Mesenchymal stem cell (in vitro differentiated cells and primary cell): Measurements from ENCODE around the gene DYNC2I2.

Experiments
- DNase-seq: peaks from one replicate; pipeline ENCODE4 v3.0.0-alpha.2; 2013
- H2AFZ ChIP-seq: one replicate; pipeline ENCODE4 v1.6.1; 2013; ENCODE audit warnings: low read depth, mild to moderate bottlenecking, control low read depth, inconsistent platforms, low read length, moderate library complexity
- H2AK5ac ChIP-seq: 2 replicates; pipeline ENCODE4 v1.6.1; 2013; ENCODE audit warnings: low read length, moderate library complexity, mild to moderate bottlenecking, inconsistent platforms; ENCODE audit not compliant: severe bottlenecking
- H2BK120ac ChIP-seq: one replicate; pipeline ENCODE4 v1.6.1; 2013; ENCODE audit warnings: low read depth, mild to moderate bottlenecking, inconsistent platforms, low read length, moderate library complexity
- H2BK12ac ChIP-seq, 2 experiments: one replicate each; pipeline ENCODE4 v1.6.1; 2013; ENCODE audit warnings: inconsistent platforms in 2 of 2, low read length in 2 of 2, mild to moderate bottlenecking in 2 of 2, moderate library complexity in 2 of 2, control low read depth in 1 of 2
- H2BK15ac ChIP-seq: one replicate; pipeline ENCODE4 v1.6.1; 2013; ENCODE audit warnings: mild to moderate bottlenecking, low read depth, inconsistent platforms; ENCODE audit not compliant: poor library complexity, severe bottlenecking
- H2BK5ac ChIP-seq: 2 replicates; pipeline ENCODE4 v1.6.1; 2013; ENCODE audit warnings: low read depth, mild to moderate bottlenecking, low read length, control low read depth, inconsistent platforms; ENCODE audit not compliant: poor library complexity, severe bottlenecking
- H3K14ac ChIP-seq, 2 experiments: one replicate each; pipeline ENCODE4 v1.6.1; 2013; ENCODE audit warnings: inconsistent platforms in 2 of 2, low read length in 2 of 2, control low read depth in 1 of 2, mild to moderate bottlenecking in 1 of 2, moderate library complexity in 1 of 2
- H3K18ac ChIP-seq, 2 experiments: one replicate each; pipeline ENCODE4 v1.6.1; 2013; ENCODE audit warnings: inconsistent platforms in 2 of 2, low read length in 2 of 2, control low read depth in 1 of 2, low read depth in 1 of 2, mild to moderate bottlenecking in 1 of 2
- H3K23ac ChIP-seq, 2 experiments: one replicate each; pipeline ENCODE4 v1.6.1; 2013; ENCODE audit warnings: inconsistent platforms in 2 of 2, low read length in 2 of 2, mild to moderate bottlenecking in 2 of 2, moderate library complexity in 2 of 2, control low read depth in 1 of 2
- H3K27ac ChIP-seq: 2 replicates; pipeline ENCODE4 v1.5.1; 2013; ENCODE audit warnings: mild to moderate bottlenecking, moderate library complexity, low read length, control low read depth, inconsistent platforms; ENCODE audit not compliant: poor library complexity, severe bottlenecking
- H3K27me3 ChIP-seq, 2 experiments: 2 replicates each; pipeline versions ENCODE4 v1.6.1 to v1.7.0; 2013; ENCODE audit warnings: low read length in 2 of 2, mild to moderate bottlenecking in 2 of 2, moderate library complexity in 2 of 2, control low read depth in 1 of 2, inconsistent platforms in 1 of 2; ENCODE audit not compliant: control insufficient read depth in 1 of 2, insufficient read depth in 1 of 2
- H3K36me3 ChIP-seq, 2 experiments: 2 replicates each; pipeline versions ENCODE4 v1.6.1 to v1.7.0; 2013; ENCODE audit warnings: low read length in 2 of 2, control low read depth in 1 of 2, inconsistent platforms in 1 of 2, low read depth in 1 of 2, mild to moderate bottlenecking in 1 of 2; ENCODE audit not compliant: insufficient read depth in 2 of 2, control insufficient read depth in 1 of 2
- H3K4ac ChIP-seq, 2 experiments: one replicate each; pipeline ENCODE4 v1.6.1; 2013; ENCODE audit warnings: inconsistent platforms in 2 of 2, low read length in 2 of 2, mild to moderate bottlenecking in 2 of 2, moderate library complexity in 2 of 2, control low read depth in 1 of 2, low read depth in 1 of 2
- H3K4me1 ChIP-seq: 2 replicates; pipeline ENCODE4 v1.6.1; 2013; ENCODE audit warnings: low read depth, low read length, control low read depth; ENCODE audit not compliant: control insufficient read depth, insufficient read depth
- H3K4me2 ChIP-seq: 2 replicates; pipeline ENCODE4 v1.6.1; 2013; ENCODE audit warnings: low read length, mild to moderate bottlenecking, inconsistent platforms; ENCODE audit not compliant: poor library complexity, severe bottlenecking
- H3K4me3 ChIP-seq, 2 experiments: 2 replicates each; pipeline versions ENCODE4 v1.5.1 to v1.7.0; 2013; ENCODE audit warnings: low read length in 2 of 2, mild to moderate bottlenecking in 2 of 2, control low read depth in 1 of 2, low read depth in 1 of 2; ENCODE audit not compliant: insufficient read depth in 1 of 2
- H3K79me1 ChIP-seq: replicated peaks from 2 replicates; pipeline ENCODE4 v1.6.1; 2013; ENCODE audit warnings: mild to moderate bottlenecking, control low read depth, low read length, inconsistent platforms; ENCODE audit not compliant: poor library complexity, severe bottlenecking
- H3K9ac ChIP-seq: 2 replicates; pipeline ENCODE4 v1.7.0; 2013; ENCODE audit warnings: mild to moderate bottlenecking, low read length, moderate library complexity
- H3K9me3 ChIP-seq: 2 replicates; pipeline ENCODE4 v1.7.0; 2013; ENCODE audit warnings: mild to moderate bottlenecking, low read length; ENCODE audit not compliant: control insufficient read depth
- H4K8ac ChIP-seq: one replicate; pipeline ENCODE4 v1.6.1; 2013; ENCODE audit warnings: inconsistent platforms, mild to moderate bottlenecking, low read length, moderate library complexity
- H4K91ac ChIP-seq: one replicate; pipeline ENCODE4 v1.6.1; 2013; ENCODE audit warnings: mild to moderate bottlenecking, low read length, inconsistent platforms
- WGBS: methylation state at CpG from one replicate; pipeline ENCODE4 v1.1.7; 2013; ENCODE audit warnings: mixed read lengths; 5-methylcytosine and 5-hydroxymethylcytosine counted together

The DYNC2I2 gene

DNA sequence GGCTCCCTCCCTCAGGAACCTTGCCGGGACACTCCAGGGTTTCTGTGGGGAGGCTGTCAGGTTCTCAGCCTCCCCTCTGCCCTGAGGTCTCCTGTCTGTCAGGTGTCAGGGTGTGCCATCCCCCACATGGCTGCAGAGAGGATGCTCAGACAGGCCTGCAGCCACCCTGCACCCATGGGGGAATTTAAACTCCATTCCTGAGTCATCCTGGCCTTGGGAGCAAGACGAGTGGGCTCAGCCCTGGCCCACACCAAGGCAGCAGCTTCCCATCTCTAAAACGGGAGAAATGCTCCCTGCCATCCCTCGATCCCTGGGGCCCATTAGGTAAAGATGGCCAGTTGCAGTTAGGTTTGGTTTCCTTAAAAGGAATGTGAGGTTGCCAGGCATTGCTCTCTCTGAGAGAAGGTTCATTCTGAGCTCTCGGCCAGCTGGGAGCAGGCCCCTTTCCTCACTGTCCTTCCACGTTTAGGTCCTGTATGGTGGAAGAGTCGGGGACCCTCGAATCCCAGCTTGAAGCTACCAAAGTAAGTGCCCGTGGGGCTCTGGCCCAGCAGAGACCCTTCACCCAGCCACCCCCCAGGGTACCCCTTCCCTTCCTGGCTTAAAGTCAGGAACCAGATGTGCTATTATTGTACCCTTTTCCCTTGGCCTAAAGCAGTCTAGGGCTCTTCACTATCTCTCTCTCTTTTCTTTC, 26.6 kb downstream of the DYNC2I2 start:
- Histone ChIP-seq H3K18ac (no peak overlapping the region), H3K27ac (peak overlapping the region; percentile 8), H3K4me3 (no peak overlapping the region), H2BK15ac (no peak overlapping the region), H2BK5ac (no peak overlapping the region), H4K91ac (no peak overlapping the region), H3K27me3 (no peaks in the 10 kb centered on the region), H3K14ac (no peak overlapping the region), H3K9me3 (no peaks in the 10 kb centered on the region), H4K8ac (no peak overlapping the region), H3K36me3 (peaks cover 96 to 98% of the 10 kb centered on the region in 2 experiments), H3K9ac (peak overlapping the region; percentile 29), H2BK120ac (no peak overlapping the region), H3K4ac (no peak overlapping the region), H3K79me1 (peaks cover 40% of the 10 kb centered on the region), H3K23ac (no peak overlapping the region), H3K4me2 (no peak overlapping the region), H2AFZ (no peak overlapping the region), H2BK12ac (no peak overlapping the region), H3K4me1 (peaks cover 6% of the 10 kb centered on the region), H2AK5ac (no peak overlapping the region)
- 76% methylated on average over 9 of the region's 9 CpGs for WGBS
- DNase-seq: no peak

DNA sequence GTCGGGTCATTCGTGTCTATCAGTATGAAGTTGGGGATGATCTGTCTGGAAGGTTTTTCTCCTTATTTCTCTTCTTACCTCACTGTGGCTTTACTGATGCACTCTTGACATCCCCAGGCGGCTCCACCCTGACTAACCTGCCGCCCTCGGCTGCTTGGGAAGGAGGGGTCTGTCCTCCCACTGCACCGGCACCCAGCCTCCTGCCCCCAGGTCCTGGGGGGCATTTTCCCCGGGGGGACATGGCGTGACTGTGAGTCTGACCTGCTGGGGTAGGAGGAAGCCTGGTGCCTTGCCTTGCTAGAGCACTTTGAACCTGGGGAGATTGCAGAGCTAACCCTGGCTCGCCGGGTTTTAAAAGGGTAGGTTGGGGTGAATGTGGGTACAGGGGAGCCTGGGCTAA, 27.5 kb downstream of the DYNC2I2 start:
- Histone ChIP-seq H3K18ac (no peak overlapping the region), H3K4me2 (no peak overlapping the region), H3K9ac (peak overlapping the region; percentile 29)

DNA sequence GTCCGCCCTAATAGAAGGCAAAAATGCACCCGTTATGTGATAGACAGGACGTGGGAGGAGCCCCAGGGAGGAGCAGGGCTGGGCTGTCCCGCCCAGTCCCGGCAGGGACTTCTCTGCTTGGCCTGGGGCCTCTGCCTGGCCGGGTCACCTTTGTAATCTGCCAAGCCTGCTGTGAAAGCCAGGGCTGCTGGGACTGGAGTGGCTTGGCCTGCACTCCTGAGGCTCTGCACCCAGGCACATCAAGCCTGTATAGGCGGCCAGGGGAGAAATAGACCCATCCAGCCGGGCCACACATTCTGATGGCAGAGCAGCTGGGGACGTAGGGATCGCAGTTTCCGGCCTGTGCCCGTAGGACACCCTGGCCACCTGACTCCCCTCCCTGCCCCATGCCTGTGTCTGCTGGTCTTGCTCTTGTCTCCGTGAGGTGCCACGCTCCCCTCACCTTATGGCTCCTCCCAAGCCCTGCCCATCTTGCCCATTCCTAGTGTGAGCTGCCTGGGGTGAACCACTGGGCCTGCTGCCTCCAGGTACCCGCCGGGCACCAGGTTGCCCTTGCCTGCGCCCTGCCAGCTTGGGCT, 28.1 kb downstream of the DYNC2I2 start:
- Histone ChIP-seq H3K27me3 (no peaks in the 10 kb centered on the region), H2BK15ac (no peak overlapping the region), H3K9ac (peak overlapping the region; percentile 27), H3K36me3 (peaks cover 95 to 97% of the 10 kb centered on the region in 2 experiments), H2AK5ac (no peak overlapping the region), H3K79me1 (peaks cover 39% of the 10 kb centered on the region), H3K4me2 (no peak overlapping the region), H3K9me3 (no peaks in the 10 kb centered on the region), H2AFZ (no peak overlapping the region), H2BK12ac (no peak overlapping the region), H3K27ac (no peak overlapping the region), H4K8ac (no peak overlapping the region), H3K4me3 (no peak overlapping the region), H3K23ac (no peak overlapping the region), H3K4ac (no peak overlapping the region), H4K91ac (no peak overlapping the region), H3K14ac (no peak overlapping the region), H2BK120ac (no peak overlapping the region), H2BK5ac (no peak overlapping the region), H3K4me1 (no peaks in the 10 kb centered on the region), H3K18ac (no peak overlapping the region)
- 88% methylated on average over 17 of the region's 17 CpGs for WGBS
- DNase-seq: no peak

More for the DNA sequence above, 27.5 kb downstream of the DYNC2I2 start:
- no peak overlapping the region for H2BK5ac ChIP-seq
- peaks cover 38% of the 10 kb centered on the region for H3K79me1 ChIP-seq
- no peak for DNase-seq
- no peak overlapping the region for H2BK15ac ChIP-seq
- H4K8ac ChIP-seq: no peak overlapping the region
- H3K23ac ChIP-seq: no peak overlapping the region
- H3K4me3 ChIP-seq: no peak overlapping the region
- no peak overlapping the region for H3K14ac ChIP-seq
- H4K91ac ChIP-seq: no peak overlapping the region
- H2AK5ac ChIP-seq: no peak overlapping the region
- H3K4me1 ChIP-seq: no peaks in the 10 kb centered on the region
- 95% methylated on average over 8 of the region's 10 CpGs for WGBS
- H3K4ac ChIP-seq: no peak overlapping the region
- no peaks in the 10 kb centered on the region for H3K9me3 ChIP-seq
- H2BK120ac ChIP-seq: no peak overlapping the region
- no peak overlapping the region for H2BK12ac ChIP-seq
- H3K27me3 ChIP-seq: no peaks in the 10 kb centered on the region
- peaks cover 97 to 98% of the 10 kb centered on the region in 2 experiments for H3K36me3 ChIP-seq
- no peak overlapping the region for H3K27ac ChIP-seq
- no peak overlapping the region for H2AFZ ChIP-seq

DNA sequence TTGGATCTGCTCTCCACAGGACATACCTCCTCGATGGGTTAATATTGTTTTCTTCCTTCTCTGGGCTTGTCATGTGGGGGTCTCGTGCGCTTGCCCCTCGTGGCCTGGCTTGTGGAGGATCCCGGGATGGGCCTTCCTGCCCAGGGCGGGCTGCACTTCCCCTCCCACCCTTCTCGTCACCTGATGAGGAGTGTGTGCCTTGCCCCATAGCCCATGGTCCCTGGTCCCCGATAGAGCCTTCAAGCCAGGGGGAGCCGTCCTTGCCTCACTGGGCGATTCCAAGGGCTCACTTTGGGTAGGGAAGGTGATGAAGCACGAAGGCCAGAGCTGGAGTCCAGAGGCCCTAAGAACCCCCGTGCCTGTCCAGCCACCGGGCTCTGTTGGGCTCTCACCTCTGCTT, 28.7 kb downstream of the DYNC2I2 start:
- 96% methylated on average over 13 of the region's 13 CpGs for WGBS
- H4K91ac ChIP-seq: no peak overlapping the region
- no peak overlapping the region for H2BK120ac ChIP-seq

More for the DNA sequence above, 28.7 kb downstream of the DYNC2I2 start:
- no peak overlapping the region for H3K23ac ChIP-seq
- H3K4me2 ChIP-seq: no peak overlapping the region
- no peak for DNase-seq
- no peak overlapping the region for H3K14ac ChIP-seq
- H3K79me1 ChIP-seq: peaks cover 39% of the 10 kb centered on the region
- H2AFZ ChIP-seq: no peak overlapping the region
- H2BK5ac ChIP-seq: no peak overlapping the region
- H3K36me3 ChIP-seq: peaks cover 93 to 97% of the 10 kb centered on the region in 2 experiments
- H3K4me1 ChIP-seq: no peaks in the 10 kb centered on the region
- H2AK5ac ChIP-seq: no peak overlapping the region
- no peak overlapping the region for H2BK12ac ChIP-seq
- peak overlapping the region; percentile 43 for H3K9ac ChIP-seq
- no peak overlapping the region for H3K4ac ChIP-seq
- no peak overlapping the region for H2BK15ac ChIP-seq
- no peak overlapping the region for H3K27ac ChIP-seq
- no peak overlapping the region for H4K8ac ChIP-seq
- H3K18ac ChIP-seq: no peak overlapping the region
- H3K9me3 ChIP-seq: no peaks in the 10 kb centered on the region
- no peak overlapping the region for H3K4me3 ChIP-seq
- no peaks in the 10 kb centered on the region for H3K27me3 ChIP-seq
